Stimulated activated CD8-positive, alpha-beta memory T cell treated with anti-CD3 and anti-CD28 coated beads, Interleukin-15, amount 100 ng/mL, for 48 hours (primary cell): Measurements from ENCODE around the gene CHD9NB.
A peak's percentile ranks its signal among the peaks of the same experiment; 100 is the strongest.

Experiments used
- DNase-seq, 2 donors: peaks; one replicate each; pipeline ENCODE4 v3.0.0-alpha.2; 2020; ENCODE audit warnings: low read depth in 2 of 2

CHD9NB gene

DNA sequence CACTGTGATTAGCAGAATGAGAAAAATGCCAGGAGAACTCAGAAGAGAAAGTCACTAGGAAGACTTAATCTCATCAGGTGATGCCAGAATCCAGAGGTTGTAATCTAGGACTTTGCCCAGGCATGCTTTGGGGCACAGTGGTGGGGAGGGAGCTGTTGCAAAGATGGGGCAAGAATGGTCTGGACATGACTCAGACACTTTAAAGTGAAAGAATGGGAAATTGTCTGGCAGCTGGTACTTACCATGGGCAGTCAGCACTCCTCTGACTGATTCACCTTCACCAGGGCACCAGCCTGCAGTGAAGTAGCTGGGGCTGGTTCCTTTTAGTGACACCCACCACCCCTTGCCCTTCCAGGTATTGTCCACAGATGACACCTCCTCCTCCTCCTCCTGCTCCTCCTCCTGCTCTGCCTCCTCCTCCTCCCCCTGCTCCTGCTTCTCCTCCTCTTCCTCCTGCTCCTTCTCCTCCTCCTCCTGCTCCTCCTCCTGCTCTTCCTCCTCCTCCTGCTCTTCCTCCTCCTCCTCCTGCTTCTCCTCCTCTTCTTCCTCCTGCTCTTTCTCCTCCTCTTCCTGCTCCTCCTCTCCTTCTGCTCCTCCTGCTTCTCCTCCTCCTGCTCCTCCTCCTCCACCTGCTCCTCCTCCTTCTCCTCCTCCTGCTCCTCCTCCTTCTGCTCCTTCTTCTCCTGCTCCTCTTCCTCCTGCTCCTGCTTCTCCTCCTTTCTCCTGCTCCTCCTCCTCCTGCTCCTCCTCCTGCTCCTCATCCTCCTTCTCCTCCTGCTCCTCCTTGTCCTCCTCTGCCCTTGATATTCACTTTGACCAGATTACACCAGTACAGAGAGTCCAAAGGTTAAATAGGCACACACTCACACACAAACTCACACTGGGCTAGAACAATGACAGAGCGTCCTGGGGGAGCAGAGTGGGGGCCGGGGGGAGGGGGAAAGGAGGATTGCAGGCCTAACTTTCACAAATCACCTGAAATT lies at the start of gene CHD9NB:
TSS of gene CHD9NB (minus strand) at position 379 of the 983 bp plus-strand sequence. CDS start 8,739 bp downstream, outside the sequence.
- DNase-seq, result no peak

GRCh38 chr16:53100889-53101288 lies 48.2 kb upstream of the CHD9NB start:
- DNase-seq, result no peak

GRCh38 chr16:53100131-53100748 lies 47.5 kb upstream of the CHD9NB start:
- no peak for DNase-seq

GRCh38 chr16:53099318-53100130 lies 46.8 kb upstream of the CHD9NB start:
- DNase-seq, result peak; percentile 40 to 45

DNA sequence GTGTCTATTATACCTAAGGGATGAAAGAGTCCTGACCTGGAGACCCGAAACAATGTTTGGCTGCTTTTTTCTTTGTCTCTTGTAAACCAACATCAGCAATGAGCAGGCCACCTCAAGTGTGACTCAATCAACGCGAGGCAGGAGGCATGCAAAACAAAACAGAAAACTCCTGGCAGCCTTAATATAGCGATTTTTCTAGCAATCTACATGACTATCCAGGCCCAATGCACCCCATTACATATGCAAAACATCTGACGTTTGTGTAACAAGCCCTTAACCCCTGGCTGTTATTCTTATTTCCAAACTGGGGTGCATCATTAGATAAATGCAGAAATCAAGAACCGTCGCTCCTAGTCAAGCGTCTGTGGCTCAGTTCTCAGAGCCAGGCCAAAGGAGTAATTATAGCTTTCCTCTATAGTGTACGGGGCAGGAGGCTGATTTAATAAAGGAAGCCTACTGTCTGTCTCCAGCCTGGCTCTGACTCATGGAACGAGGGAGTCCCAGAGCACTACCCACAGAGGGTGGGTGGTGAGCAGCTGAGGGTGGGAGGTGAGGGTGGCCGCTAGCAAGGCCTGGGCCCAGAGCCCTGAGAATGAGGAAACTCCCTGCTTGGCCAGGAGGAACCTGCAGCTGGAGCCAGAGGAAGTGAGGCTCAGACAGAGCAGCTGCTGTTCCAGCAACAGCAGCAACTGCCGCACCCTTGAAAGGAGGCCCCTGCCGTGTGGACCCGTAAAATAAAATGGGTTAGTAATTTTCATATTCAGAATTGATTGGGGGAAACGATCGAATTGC lies 46.0 kb upstream of the CHD9NB start:
- DNase-seq, result peak; percentile 20 to 54

GRCh38 chr16:53097190-53097589 lies 44.5 kb upstream of the CHD9NB start:
- DNase-seq, result no peak

DNA sequence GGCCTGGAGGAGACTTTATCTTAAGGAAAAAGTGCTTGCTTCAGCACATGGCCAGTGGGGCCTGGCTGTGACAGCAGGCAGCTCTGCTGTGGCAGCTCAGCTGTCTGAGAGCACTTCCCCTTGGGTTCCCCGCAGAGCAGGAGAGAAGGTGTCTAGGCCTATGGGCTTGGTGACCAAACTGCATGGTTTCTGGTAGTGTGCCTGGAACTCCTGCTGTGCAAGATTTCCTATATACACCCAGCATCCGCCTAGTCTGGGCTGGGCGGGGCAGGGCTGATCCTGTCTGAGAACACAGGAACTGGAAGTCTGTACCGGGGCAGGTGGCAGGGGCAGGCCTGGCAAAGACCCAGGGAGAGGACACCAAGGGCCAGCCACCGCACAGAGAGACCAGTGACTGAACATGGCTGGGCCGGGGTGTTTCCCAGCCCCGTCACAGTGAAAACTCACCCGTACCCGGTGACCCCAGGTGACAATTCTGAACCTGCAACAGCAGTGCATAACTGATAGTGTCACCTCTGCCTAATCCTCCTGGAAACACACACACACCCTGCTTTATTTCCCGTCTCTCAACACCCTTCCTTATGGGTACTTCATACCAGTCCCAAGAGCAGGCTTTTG lies 41.4 kb upstream of the CHD9NB start:
- DNase-seq, result no peak

DNA sequence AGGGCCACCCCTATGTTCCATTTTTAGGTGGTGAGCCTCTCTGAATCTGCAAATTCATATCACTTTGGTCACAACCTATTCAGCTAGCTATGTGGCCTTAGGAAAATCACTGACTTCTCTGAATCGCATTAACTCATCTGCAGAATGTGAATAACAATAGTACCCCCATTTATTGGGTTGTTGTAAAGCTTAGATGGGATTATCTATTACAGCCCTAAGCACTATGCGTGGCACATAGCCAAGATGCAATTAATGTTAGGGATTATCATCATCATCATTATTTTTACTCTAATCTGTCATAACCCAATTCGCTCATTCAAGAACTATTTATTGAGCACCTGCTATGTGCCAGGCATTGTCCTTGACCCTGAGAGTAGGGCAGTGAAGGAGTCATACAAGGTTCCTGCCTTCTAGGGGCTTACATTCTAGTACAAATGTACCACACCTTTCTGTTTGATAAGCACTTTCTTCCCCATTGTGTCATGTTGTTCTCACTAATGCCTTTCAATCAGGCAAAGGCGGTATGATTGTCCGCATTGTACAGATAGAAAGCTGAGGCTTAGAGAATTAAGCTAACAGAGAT lies 40.6 kb upstream of the CHD9NB start:
- no peak for DNase-seq

DNA sequence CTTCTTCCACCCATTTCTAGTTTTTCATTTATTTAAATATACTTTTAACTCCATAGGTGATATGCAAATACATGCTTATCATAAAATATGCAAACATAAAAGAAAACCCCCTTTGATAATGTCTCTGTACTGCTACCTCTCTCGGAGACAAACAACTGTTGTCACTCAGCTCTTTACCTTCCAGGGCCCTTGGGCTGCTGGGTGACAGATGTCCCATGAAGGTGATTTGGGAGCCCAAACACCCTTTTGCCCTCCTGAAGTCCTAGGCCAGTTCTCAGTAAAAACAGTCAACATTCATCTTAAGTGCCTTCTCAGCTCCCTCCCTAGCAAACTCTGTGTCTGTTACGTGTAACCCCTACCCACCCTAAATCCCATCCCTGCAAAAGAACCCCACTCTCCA lies 39.6 kb upstream of the CHD9NB start:
- DNase-seq, result no peak

DNA sequence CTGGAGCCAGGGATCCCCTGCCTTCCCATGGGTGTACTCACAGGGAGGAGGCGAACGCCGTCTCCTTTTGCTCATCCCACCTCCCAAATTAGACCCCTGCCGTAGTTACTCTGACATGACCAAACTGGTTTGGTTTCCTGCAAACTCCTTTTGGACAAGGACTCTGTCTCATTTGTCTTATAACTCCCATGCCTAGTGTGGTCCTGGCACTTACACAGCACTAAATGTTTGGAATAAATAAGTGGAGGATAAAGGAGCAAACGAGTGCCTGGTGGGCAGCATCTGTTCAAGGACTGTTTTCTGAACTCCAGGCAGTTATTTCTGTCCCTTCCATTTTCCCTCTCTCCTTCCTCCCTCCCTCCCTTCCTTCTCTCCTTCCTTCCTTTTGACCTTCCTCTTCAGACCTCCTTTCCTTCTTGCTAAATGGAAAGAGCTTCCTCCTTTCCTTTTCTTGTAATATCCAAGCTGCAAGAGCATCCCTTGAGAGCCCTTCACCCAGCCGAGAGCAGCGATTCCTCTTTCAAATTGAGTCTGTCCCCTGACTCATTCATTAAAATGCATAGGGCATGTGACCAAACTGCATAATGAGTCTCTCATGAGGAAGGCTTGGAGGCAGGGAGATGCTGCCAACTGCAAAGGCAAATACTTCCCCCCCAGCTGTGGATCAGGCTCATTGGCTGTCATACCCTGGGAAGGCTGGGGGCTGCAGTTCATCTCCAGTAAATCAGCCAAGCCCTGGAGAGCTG lies 38.9 kb upstream of the CHD9NB start:
- DNase-seq, result no peak

DNA sequence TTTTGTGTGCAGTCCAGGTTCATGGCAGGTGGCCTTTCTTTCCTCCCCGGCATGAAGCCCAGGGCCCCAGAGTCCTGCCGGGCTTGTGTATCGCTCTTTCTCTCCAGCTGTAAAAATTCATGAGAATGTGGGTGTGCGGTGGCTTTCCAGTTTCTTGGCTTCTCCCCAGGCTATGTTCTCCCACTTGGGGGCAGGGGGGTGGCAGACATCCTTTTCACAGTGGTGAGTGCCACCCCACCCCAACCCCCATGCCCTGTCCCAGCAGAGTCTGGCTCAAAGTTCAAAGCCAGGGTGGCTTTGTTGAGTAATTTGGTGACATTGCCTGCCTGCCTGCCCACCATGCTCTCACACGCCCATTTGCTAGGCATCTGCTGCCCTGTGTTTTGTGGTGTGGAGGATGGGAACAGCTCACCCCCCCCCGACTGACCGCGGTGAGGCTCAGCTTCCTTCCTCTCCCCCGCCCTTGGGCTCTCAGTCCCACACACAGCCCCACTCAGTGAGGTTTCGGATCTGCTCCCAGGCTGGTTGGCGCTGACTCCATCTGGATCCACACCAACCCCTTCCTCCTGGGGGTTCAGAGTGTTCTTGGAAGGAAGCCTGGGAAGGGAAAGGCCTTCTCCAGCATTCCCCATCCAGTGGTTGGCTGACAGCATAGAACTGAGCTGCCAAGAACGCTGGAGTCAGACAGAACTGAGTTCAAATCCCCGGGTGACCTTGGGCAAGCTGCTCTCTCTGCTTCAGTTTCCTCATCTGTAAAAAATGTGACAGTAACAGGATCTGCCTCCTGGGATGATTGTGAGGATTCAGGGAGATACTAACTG lies 38.1 kb upstream of the CHD9NB start:
- DNase-seq, result peak in 1 of 2 donors; percentile 15

- DNase-seq, result no peak
These were observed 37.5 kb upstream of the CHD9NB start for GRCh38 chr16:53090286-53090590.

GRCh38 chr16:53089434-53090285 lies 37.0 kb upstream of the CHD9NB start:
- DNase-seq, result no peak

- no peak for DNase-seq
These were observed 34.4 kb upstream of the CHD9NB start for GRCh38 chr16:53087101-53087500.

DNA sequence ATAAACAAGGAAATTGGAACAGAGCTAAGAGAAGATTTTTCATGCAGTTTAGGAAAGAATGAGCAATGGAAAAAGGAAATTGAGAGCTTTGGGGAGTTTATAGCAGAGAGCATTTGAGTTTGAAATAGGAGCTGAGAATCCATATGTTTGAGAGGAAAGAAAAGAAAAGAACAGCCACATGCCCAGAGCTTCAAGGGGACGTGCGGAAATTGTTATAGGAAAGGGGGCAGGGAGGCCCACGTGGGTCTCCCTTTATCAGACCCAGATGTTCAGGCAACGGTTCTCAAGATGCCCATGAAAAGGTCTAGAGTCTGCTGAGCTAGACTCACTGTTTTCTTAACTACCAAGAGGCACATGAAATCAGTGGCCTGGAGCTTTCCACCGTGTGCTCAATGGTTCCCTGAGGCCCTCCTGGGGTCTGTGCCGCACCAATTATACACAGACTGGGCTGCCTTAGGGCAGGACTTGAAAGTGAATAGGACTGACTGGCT lies 33.3 kb upstream of the CHD9NB start:
- no peak for DNase-seq

GRCh38 chr16:53085369-53085843 lies 32.7 kb upstream of the CHD9NB start:
- DNase-seq, result no peak

GRCh38 chr16:53084746-53085334 lies 32.1 kb upstream of the CHD9NB start:
- DNase-seq, result no peak
